Effector memory CD4-positive, alpha-beta T cell (primary cell): Measurements from ENCODE around the gene RARA.

Experiments
- DNase-seq, 3 donors: peaks; one replicate each; pipeline ENCODE4 v3.0.0-alpha.2; 2020
- H3K27ac ChIP-seq: 2 replicates; pipeline ENCODE4 v1.7.0; 2013; ENCODE audit warnings: mild to moderate bottlenecking, low read length, moderate library complexity; ENCODE audit not compliant: insufficient read depth, poor library complexity, severe bottlenecking
- H3K27me3 ChIP-seq: replicated peaks from 2 replicates; pipeline ENCODE4 v1.7.0; 2013; ENCODE audit warnings: mild to moderate bottlenecking, low read length; ENCODE audit not compliant: insufficient read depth, control insufficient read depth, poor library complexity, severe bottlenecking
- H3K36me3 ChIP-seq: 2 replicates; pipeline ENCODE4 v1.7.0; 2013; ENCODE audit warnings: mild to moderate bottlenecking, low read length, moderate library complexity; ENCODE audit not compliant: control insufficient read depth, insufficient read depth
- H3K4me1 ChIP-seq: 2 replicates; pipeline ENCODE4 v1.7.0; 2013; ENCODE audit warnings: low read length, mild to moderate bottlenecking; ENCODE audit not compliant: control insufficient read depth, insufficient read depth, poor library complexity, severe bottlenecking
- H3K4me3 ChIP-seq: 2 replicates; pipeline ENCODE4 v1.7.0; 2013; ENCODE audit warnings: low read length, low read depth, mild to moderate bottlenecking; ENCODE audit not compliant: insufficient read depth, poor library complexity, severe bottlenecking
- H3K9me3 ChIP-seq: 2 replicates; pipeline ENCODE4 v1.7.0; 2013; ENCODE audit warnings: mild to moderate bottlenecking, low read length, moderate library complexity; ENCODE audit not compliant: control insufficient read depth

Gene RARA

DNA sequence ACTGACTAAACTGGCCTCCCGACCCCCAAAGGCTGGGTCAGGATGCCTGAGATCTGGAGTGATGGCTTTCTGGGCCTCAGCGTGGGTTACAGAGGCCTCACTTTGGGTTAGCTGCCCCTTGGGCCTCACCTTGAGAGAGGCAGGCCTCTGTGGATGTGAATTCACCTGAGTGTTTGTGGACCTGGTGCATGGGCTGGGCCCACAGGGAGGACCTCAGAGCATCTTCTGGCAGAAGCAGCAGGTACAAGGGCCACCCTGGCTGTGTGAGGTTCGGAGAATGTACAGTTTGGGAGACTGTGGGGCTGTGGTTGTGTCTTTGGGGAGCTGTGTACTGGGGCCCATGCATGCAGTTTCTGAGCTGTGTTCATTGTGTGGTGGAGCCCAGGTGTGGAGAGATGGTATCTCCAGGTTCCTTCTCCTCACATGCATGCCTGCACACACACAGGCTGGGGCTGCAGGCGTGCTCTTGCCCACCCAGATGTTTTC lies 18.3 kb downstream of the RARA start:
- Histone ChIP-seq H3K27ac (peak overlapping the region; percentile 98), H3K36me3 (peaks cover 14% of the 10 kb centered on the region), H3K4me3 (peak overlapping the region; percentile 52), H3K27me3 (no peaks in the 10 kb centered on the region), H3K9me3 (no peaks in the 10 kb centered on the region), H3K4me1 (peaks cover 89% of the 10 kb centered on the region)
- no peak for DNase-seq

DNA sequence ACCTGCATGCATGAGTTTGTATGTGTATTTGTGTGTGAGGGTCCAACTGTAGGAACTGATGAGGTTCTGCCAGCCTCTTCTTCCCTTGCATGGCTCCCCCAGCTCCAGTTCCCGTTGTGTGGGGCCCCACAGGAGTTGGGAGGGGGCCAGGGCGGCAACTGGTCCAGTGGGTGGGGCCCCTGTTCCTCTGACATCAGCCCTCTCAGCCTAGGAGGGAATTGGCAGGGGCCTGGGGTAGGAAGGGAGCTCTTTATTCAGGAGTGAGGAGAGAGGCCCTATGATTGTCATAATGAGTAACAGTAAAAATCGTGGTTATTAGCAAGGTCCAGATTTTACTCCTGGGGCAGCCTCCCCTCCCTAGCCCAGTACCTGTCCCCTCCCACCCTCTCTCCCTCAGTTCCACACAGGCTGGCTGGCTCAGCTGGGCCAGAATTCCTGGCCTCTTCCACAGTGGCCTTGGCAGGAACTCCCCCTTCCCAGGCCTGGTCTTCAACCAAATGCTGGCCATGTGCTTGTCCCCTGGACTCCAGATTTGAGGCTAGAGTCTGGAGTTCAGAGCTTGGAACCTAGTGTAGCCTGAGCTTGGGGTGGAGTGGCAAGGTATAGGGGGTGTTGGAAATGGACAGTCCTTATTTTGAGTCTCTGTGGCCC lies 18.9 kb downstream of the RARA start:
- peak overlapping the region; percentile 98 for H3K27ac ChIP-seq
- peak overlapping the region; percentile 14 for H3K4me3 ChIP-seq
- peaks cover 89% of the 10 kb centered on the region for H3K4me1 ChIP-seq
- H3K27me3 ChIP-seq: no peaks in the 10 kb centered on the region
- DNase-seq: no peak
- peaks cover 16% of the 10 kb centered on the region for H3K36me3 ChIP-seq
- no peaks in the 10 kb centered on the region for H3K9me3 ChIP-seq

DNA sequence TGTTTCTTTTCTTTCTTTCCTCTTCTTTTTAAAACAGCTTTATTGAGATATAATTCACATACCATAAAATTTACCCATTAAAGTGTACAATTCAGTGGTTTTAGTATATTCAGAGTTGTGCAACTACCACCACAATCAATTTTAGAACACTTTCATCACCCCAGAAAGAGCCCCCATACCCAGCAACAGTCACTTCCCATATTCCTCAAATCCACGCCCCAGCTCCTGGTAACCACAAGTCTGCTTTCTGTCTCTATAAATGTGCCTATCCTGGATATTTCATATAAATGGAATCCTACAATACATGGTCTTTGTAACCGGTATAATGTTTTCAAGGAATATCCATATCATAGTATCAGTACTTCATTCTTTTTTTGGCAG lies 19.4 kb downstream of the RARA start:
- H3K4me1 ChIP-seq: peaks cover 85% of the 10 kb centered on the region
- no peak for DNase-seq
- peak overlapping the region; percentile 14 for H3K4me3 ChIP-seq
- no peaks in the 10 kb centered on the region for H3K9me3 ChIP-seq
- peaks cover 16% of the 10 kb centered on the region for H3K36me3 ChIP-seq
- no peaks in the 10 kb centered on the region for H3K27me3 ChIP-seq
- H3K27ac ChIP-seq: peak overlapping the region; percentile 98

DNA sequence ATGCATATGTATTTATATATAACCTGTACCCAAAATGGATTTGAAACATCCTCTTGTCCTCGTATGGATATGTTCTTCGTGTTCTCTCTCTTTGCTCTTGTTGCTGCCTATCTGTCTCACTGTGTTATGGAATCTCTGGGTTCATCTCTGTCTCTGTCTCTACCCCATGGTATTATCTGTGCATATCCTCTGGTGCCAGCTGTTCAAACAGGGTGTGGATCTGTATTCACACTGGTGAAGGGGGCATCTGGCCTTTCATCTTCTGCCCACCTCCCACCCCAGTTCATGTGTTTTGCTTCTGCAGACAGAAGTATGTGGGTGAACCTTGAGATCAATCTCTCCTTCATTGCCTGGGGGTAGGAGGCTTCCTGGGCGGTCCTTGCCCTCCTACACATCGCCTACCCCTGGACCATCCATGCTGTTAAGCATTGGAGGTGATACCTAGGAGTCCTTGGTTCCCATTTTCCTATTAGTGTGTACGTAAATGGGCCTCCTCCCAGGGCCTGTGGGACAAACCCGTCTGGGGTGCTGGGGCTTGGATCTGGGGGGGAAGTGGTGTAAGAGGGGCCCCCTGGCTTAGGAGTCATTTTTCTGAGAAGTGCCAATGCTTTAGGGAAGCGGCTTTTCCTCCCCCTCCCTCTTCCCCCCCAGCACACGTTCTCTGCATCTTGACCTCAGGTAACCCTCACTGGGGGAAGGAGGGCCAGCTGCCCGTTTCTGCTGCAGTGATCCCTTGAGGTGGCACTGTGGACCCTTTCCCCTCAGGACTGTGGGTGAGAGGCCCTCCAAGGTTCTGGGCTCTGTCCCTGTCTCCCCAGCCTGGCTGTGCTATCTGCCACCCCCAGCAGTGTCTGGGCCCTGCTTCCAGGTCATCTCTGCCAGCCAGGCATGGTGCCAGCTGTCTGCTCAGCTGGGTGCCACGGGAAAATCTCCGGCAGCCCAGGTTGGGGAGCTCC lies 21.1 kb downstream of the RARA start:
- Histone ChIP-seq H3K27ac (peak overlapping the region; percentile 63), H3K36me3 (peaks cover 16% of the 10 kb centered on the region), H3K4me1 (peaks cover 85% of the 10 kb centered on the region), H3K27me3 (no peaks in the 10 kb centered on the region), H3K9me3 (no peaks in the 10 kb centered on the region), H3K4me3 (peak overlapping the region; percentile 32)
- DNase-seq: no peak

DNA sequence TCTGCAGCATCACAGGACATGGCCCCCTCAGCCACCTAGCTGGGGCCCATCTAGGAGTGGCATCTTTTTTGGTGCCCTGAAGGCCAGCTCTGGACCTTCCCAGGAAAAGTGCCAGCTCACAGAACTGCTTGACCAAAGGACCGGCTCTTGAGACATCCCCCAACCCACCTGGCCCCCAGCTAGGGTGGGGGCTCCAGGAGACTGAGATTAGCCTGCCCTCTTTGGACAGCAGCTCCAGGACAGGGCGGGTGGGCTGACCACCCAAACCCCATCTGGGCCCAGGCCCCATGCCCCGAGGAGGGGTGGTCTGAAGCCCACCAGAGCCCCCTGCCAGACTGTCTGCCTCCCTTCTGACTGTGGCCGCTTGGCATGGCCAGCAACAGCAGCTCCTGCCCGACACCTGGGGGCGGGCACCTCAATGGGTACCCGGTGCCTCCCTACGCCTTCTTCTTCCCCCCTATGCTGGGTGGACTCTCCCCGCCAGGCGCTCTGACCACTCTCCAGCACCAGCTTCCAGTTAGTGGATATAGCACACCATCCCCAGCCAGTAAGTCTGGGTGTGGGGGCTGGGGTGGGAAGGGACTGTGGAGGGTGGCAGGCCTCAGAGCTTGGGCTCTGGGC lies 22.0 kb downstream of the RARA start:
- no peak for DNase-seq
- Histone ChIP-seq H3K4me3 (peak overlapping the region; percentile 32), H3K36me3 (peaks cover 16% of the 10 kb centered on the region), H3K4me1 (peaks cover 82% of the 10 kb centered on the region), H3K27me3 (no peaks in the 10 kb centered on the region), H3K27ac (peak overlapping the region; percentile 63), H3K9me3 (no peaks in the 10 kb centered on the region)

DNA sequence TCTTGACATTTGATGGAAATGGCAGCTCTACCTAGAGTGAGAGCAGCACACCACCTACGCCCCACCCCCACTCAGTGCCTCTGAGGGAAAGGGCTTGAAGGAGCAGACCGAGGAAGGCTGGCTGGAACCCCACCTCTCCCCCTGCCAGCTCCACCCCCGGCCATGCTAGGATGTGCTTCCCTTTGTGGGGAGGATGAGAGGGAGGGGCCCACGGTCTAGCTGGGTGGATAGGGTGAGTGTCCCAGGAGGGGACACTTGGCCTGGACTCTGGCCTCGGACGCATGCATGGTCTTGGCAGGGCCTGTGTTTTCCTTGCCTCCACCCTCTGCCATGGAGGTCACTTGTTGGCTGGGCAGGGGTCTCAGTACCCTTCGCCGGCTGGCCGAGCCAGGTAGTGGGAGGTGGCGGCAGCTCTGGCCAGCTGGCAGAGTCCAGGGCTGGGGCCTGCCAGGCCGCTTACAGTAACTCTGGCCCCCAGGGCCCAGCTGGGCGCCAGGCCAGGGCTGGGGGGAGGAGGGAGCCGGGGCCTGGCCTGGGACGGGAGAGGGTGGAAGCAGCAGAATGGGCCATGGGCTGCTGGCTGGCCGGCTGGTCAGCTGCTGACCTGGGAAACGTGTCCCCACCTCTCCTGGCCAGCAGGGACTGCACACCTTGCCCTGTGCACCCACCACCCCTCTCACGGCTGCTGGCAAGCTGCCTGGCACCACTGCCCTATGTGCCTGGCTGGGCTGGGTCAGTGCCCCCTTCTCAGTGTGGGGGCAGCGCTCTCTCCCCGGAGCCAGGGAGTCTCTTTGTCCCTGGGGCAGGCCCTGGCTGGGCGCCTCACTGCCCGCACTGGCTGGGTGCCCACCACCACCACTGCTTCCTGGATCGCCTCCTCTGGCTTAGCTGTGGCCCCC lies 23.0 kb downstream of the RARA start:
- Histone ChIP-seq H3K27ac (peak overlapping the region; percentile 47), H3K36me3 (peaks cover 16% of the 10 kb centered on the region), H3K9me3 (no peaks in the 10 kb centered on the region), H3K27me3 (no peaks in the 10 kb centered on the region), H3K4me1 (peaks cover 74% of the 10 kb centered on the region), H3K4me3 (no peak overlapping the region)
- no peak for DNase-seq

DNA sequence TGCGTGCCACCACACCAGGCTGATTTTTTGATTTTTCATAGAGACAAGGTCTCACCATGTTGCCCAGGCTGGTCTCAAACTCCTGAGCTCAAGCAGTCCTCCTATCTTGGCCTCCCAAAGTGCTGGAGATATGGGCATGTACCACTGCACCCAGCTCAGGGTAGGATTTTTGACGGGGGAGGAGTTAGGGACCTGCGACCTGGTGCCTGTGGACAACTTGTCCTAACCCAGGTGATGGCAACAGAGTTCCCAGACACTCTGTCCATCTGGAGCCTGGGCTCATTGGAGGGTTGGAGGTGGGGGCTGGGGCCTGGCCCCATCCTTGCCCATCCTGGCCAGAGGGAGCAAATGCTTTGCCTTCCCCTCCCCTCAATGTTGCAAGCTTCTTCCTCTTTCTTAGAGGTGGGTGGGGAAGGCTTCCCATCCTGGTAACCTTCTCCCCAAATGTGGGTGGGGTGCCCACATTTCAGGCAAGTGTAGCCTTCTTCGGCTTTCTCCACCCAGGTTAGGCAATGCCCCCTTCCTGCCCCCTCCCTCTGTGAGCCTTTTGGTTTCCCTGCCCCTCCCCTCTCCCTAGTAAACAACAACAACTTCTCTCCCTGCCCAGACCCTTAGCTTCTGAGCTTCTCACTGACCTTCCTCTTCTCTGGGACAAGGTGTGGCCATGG lies 24.9 kb downstream of the RARA start:
- peaks cover 20% of the 10 kb centered on the region for H3K36me3 ChIP-seq
- peaks cover 72% of the 10 kb centered on the region for H3K4me1 ChIP-seq
- H3K27me3 ChIP-seq: no peaks in the 10 kb centered on the region
- H3K27ac ChIP-seq: peak overlapping the region; percentile 35
- H3K9me3 ChIP-seq: no peaks in the 10 kb centered on the region
- H3K4me3 ChIP-seq: no peak overlapping the region
- DNase-seq: no peak

DNA sequence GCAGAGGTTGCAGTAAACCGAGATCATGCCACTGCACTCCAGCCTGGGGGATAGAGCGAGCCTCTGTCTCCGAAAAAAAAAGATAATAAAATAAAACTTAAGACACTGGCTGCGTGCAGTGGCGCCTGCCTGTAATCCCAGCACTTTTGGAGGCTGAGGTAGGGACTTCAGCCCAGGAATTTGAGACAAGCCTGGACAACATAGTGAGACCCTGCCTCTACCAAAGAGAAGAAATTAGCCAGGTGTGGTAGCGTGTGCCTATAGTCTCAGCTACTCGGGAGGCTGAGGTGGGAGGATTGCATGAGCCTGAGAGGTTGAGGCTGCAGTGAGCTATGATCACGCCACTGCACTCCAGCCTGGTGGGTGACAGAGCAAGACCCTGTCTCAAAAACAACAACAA lies 26.6 kb downstream of the RARA start:
- no peak overlapping the region for H3K4me3 ChIP-seq
- DNase-seq: no peak
- peaks cover 31% of the 10 kb centered on the region for H3K36me3 ChIP-seq
- H3K9me3 ChIP-seq: no peaks in the 10 kb centered on the region
- H3K27me3 ChIP-seq: no peaks in the 10 kb centered on the region
- H3K27ac ChIP-seq: no peak overlapping the region
- H3K4me1 ChIP-seq: peaks cover 60% of the 10 kb centered on the region

DNA sequence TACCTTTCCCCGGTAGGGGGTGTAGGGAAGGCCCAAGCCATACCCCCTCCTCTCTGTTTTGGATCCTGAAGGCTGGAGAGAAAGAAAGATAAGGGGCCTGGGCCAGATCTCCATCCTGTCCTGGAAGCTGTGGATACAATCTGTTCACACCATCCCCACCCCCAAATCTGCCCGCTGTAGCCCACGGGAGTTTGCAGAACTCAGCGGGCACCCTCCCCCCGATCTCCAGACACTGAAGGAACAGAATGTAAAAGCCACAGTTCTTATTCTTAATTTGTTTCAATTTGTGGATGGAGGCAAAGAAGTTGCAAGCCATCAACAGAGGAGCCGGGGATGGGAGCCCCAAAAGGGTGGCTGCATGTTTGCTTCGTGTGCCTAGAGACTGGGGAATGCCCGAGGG lies 28.4 kb downstream of the RARA start:
- DNase-seq: no peak
- peak overlapping the region; percentile 31 for H3K27ac ChIP-seq
- peaks cover 59% of the 10 kb centered on the region for H3K4me1 ChIP-seq
- no peak overlapping the region for H3K4me3 ChIP-seq
- H3K27me3 ChIP-seq: no peaks in the 10 kb centered on the region
- H3K36me3 ChIP-seq: peaks cover 18% of the 10 kb centered on the region
- no peaks in the 10 kb centered on the region for H3K9me3 ChIP-seq
